OCI-LY7 (cell line): Measurements from ENCODE around the gene MYH11. TPM values are rescaled to one million over a fixed set of nuclear protein-coding genes. Genes with fewer than 3 reads are reported as not detected.
"Not testable (repeated sequence)": the region's sequence is repeated elsewhere in the genome, so short reads cannot be mapped to it uniquely, and the experiment has no call there.

Experiments used
- BruUV-seq: library from RNA; stranded (reverse); fragments of 400-500 nt; replicated peaks from 2 replicates; lab custom pipeline; 2021; lab: Mats Ljungman, UMichigan
- CTCF ChIA-PET: fragments of 300-600 bp; sonication (Branson Sonifier 250); formaldehyde crosslinking; loops from one replicate; lab custom pipeline; 2022; ENCODE audit warnings: antibody characterized with exemption; ENCODE audit not compliant: unreplicated experiment; lab: Charles Lee
- POLR2A ChIA-PET: fragments of 300-600 bp; sonication (Branson Sonifier 250); formaldehyde crosslinking; loops from one replicate; lab custom pipeline; 2022; ENCODE audit warnings: antibody characterized with exemption; lab: Charles Lee
- DNase-seq: peaks from one replicate; pipeline ENCODE4 v3.0.0-alpha.2; 2015; ENCODE audit warnings: low spot score
- H2AFZ ChIP-seq: fragments of 200-600 bp; sonication (generic), shearing (Covaris generic); 2 replicates; pipeline ENCODE4 v1.6.1; 2014; ENCODE audit warnings: mild to moderate bottlenecking, antibody characterized with exemption, low read length, moderate library complexity
- H3K27ac ChIP-seq: fragments of 200-600 bp; sonication (generic); 2 replicates; pipeline ENCODE4 v1.5.1; 2014; ENCODE audit warnings: mixed run types, low read depth, mild to moderate bottlenecking, moderate library complexity, low read length, inconsistent platforms; ENCODE audit not compliant: poor library complexity, severe bottlenecking
- H3K36me3 ChIP-seq: fragments of 200-600 bp; sonication (generic); 2 replicates; pipeline ENCODE4 v1.6.1; 2014; ENCODE audit warnings: mild to moderate bottlenecking, antibody characterized with exemption, low read length, moderate library complexity, mixed read lengths; ENCODE audit not compliant: insufficient read depth
- H3K4me1 ChIP-seq: fragments of 200-600 bp; sonication (generic); 2 replicates; pipeline ENCODE4 v1.5.1; 2014; ENCODE audit warnings: mild to moderate bottlenecking, low read length; ENCODE audit not compliant: insufficient read depth, poor library complexity, severe bottlenecking
- H3K4me2 ChIP-seq: fragments of 200-600 bp; sonication (generic); 2 replicates; pipeline ENCODE4 v1.6.1; 2014; ENCODE audit warnings: mild to moderate bottlenecking, low read length
- H3K4me3 ChIP-seq: fragments of 200-600 bp; sonication (generic); 2 replicates; pipeline ENCODE4 v1.5.1; 2014; ENCODE audit warnings: mild to moderate bottlenecking, low read depth, low read length; ENCODE audit not compliant: poor library complexity, severe bottlenecking
- H3K79me2 ChIP-seq: fragments of 200-600 bp; sonication (generic); 2 replicates; pipeline ENCODE4 v1.6.1; 2016; ENCODE audit warnings: low read depth, mild to moderate bottlenecking, low read length, moderate library complexity, mixed read lengths; ENCODE audit not compliant: insufficient read depth
- H3K9me2 ChIP-seq: fragments of 200-600 bp; sonication (generic); 2 replicates; pipeline ENCODE4 v1.6.1; 2016; ENCODE audit warnings: mild to moderate bottlenecking, low read length, mixed read lengths; ENCODE audit not compliant: insufficient read depth
- H3K9me3 ChIP-seq: fragments of 200-600 bp; sonication (generic); 2 replicates; pipeline ENCODE4 v1.6.1; 2014; ENCODE audit warnings: mild to moderate bottlenecking, mixed run types, low read length, mixed read lengths
- H4K20me1 ChIP-seq: fragments of 200-600 bp; sonication (generic); 2 replicates; pipeline ENCODE4 v1.6.1; 2014; ENCODE audit warnings: mild to moderate bottlenecking, antibody characterized with exemption, low read length, moderate library complexity, mixed read lengths; ENCODE audit not compliant: insufficient read depth
- CTCF ChIP-seq: fragments of 200-600 bp; sonication (generic); conservative IDR thresholded peaks from 2 replicates; pipeline ENCODE4 v1.5.1; 2014; ENCODE audit warnings: mild to moderate bottlenecking, antibody characterized with exemption, low read length, moderate library complexity, mixed read lengths
- EZH2phosphoT487 ChIP-seq: fragments of 200-600 bp; sonication (generic); IDR thresholded peaks from 2 replicates; pipeline ENCODE4 v1.6.1; 2018; ENCODE audit warnings: low read depth, borderline replicate concordance, mild to moderate bottlenecking, mixed run types, antibody characterized with exemption, low read length, moderate library complexity, mixed read lengths
- intact Hi-C: fragments of 100-400 bp; cut with micrococcal nuclease; formaldehyde crosslinking; loops from one replicate; pipeline ENCODE4 v1.10.0; 2022; ENCODE audit not compliant: unreplicated experiment
- total RNA-seq, 2 experiments: library from RNA; depleted of rRNA in 1 of 2; stranded (reverse); fragments of >200 nt in 1 of 2; shearing (Covaris generic) in 1 of 2; gene quantifications; 2 replicates each; pipeline ENCODE4 v1.2.3, GENCODE V29; 2014 to 2022

The MYH11 gene
- total RNA-seq, 2 experiments from 2014 or later = 5.7 to 33.8 TPM

DNA sequence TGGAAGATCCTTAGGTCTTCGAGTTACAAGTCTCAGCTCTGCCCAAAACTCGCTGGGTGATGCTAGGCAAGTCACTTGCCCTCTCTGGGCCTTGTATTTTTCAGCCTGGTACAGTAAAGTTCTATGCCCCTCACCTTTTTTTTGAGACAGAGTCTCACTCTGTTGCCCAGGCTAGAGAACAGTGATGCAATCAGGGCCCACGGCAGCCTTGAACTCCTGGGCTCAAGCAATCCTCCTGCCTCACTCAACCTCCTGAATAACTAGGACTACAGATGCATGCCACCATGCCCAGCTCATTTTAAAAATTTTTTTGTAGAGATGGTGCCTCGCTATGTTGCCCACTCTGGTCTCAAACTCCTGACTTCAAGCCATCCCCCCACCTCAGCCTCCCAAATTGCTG, 3.8 kb downstream of the MYH11 start:
- POLR2A ChIA-PET = interaction anchor here (0.7 to 1.5 kb wide), 2 partner anchors 28 to 36 kb away, joined by 5 to 6 read pairs; partner anchors contain the start of gene CEP20
- no peak for DNase-seq
- intact Hi-C loops = no loop called here
- Histone ChIP-seq H3K27ac (no peak overlapping the region), H3K4me3 (peak overlapping the region; percentile 11), H3K4me2 (peak overlapping the region; percentile 96), H3K4me1 (peaks cover 67% of the 10 kb centered on the region), H3K9me3 (no peaks in the 10 kb centered on the region), H4K20me1 (no peaks in the 10 kb centered on the region), H3K36me3 (no peaks in the 10 kb centered on the region), H3K9me2 (no peaks in the 10 kb centered on the region), H2AFZ (no peak overlapping the region), H3K79me2 (peaks cover 14% of the 10 kb centered on the region)
- no peak for TF ChIP-seq EZH2phosphoT487
- TF ChIP-seq CTCF = no peak
- BruUV-seq = no TSS peak
- CTCF ChIA-PET = no interaction called here

GRCh38 chr16:15850555-15850954, 6.3 kb downstream of the MYH11 start:
- CTCF ChIA-PET, H3K9me2 ChIP-seq, H3K9me3 ChIP-seq, DNase-seq, H3K27ac ChIP-seq, intact Hi-C loops, H4K20me1 ChIP-seq, H3K4me3 ChIP-seq, H3K36me3 ChIP-seq, H2AFZ ChIP-seq, BruUV-seq, H3K4me2 ChIP-seq: not testable (repeated sequence)
- peaks cover 43% of the 10 kb centered on the region for H3K4me1 ChIP-seq
- POLR2A ChIA-PET = interaction anchor here (0.6 kb wide), 1 partner anchor 255 kb away, joined by 4 read pairs; no protein-coding TSS in a partner anchor
- peaks cover 14% of the 10 kb centered on the region for H3K79me2 ChIP-seq

GRCh38 chr16:15849209-15849981, 7.4 kb downstream of the MYH11 start:
- H3K4me2 ChIP-seq = no peak overlapping the region
- H3K9me2 ChIP-seq = no peaks in the 10 kb centered on the region
- TF ChIP-seq EZH2phosphoT487 = no peak
- no peak for TF ChIP-seq CTCF
- POLR2A ChIA-PET = no interaction called here
- BruUV-seq = no TSS peak
- no peak overlapping the region for H2AFZ ChIP-seq
- intact Hi-C loops = no loop called here
- no peaks in the 10 kb centered on the region for H3K36me3 ChIP-seq
- no peak overlapping the region for H3K27ac ChIP-seq
- H4K20me1 ChIP-seq = no peaks in the 10 kb centered on the region
- peaks cover 7% of the 10 kb centered on the region for H3K79me2 ChIP-seq
- no peak overlapping the region for H3K4me3 ChIP-seq
- no peak for DNase-seq
- H3K4me1 ChIP-seq = peaks cover 38% of the 10 kb centered on the region
- CTCF ChIA-PET = no interaction called here
- H3K9me3 ChIP-seq = no peaks in the 10 kb centered on the region
